ENCODE measurements around the gene TTC6. TPM values are rescaled to one million over a fixed set of nuclear protein-coding genes. Genes with fewer than 3 reads are reported as not detected.

Gene TTC6
- total RNA-seq, 1 donor, result under 0.01 TPM

GRCh38 chr14:37571391-37571790 lies 24.0 kb upstream of the TTC6 start:
- Histone ChIP-seq H3K4me2 (ENCODE audit: insufficient read depth, low read length) (no peak overlapping the region), H3K27ac (ENCODE audit: low read depth, low read length) (no peak overlapping the region), H3K4me1 (ENCODE audit: insufficient read depth, low read length) (no peaks in the 10 kb centered on the region), H3K9me3 (ENCODE audit: low read depth, low read length) (no peaks in the 10 kb centered on the region), H3K36me3 (ENCODE audit: insufficient read depth, low read length) (no peaks in the 10 kb centered on the region), H4K20me1 (ENCODE audit: insufficient read depth, low read length) (no peaks in the 10 kb centered on the region), H2AFZ (ENCODE audit: low read length) (no peak overlapping the region), H3K4me3 (ENCODE audit: insufficient read depth, low read length) (no peak overlapping the region), H3K79me2 (ENCODE audit: insufficient read depth, low read length) (no peaks in the 10 kb centered on the region), H3K27me3 (ENCODE audit: insufficient read depth, low read length) (no peaks in the 10 kb centered on the region)
- DNase-seq (ENCODE audit: insufficient read length, low spot score, missing footprints), result no peak
- TF ChIP-seq CTCF (IDR thresholded peaks at IDR 0.05; ENCODE audit: extremely low read depth, low read depth, low read length), result no peak

GRCh38 chr14:37573356-37573755 lies 22.1 kb upstream of the TTC6 start:
- Histone ChIP-seq H3K27me3 (ENCODE audit: insufficient read depth, low read length) (no peaks in the 10 kb centered on the region), H3K27ac (ENCODE audit: low read depth, low read length) (no peak overlapping the region), H3K4me2 (ENCODE audit: insufficient read depth, low read length) (no peak overlapping the region), H3K36me3 (ENCODE audit: insufficient read depth, low read length) (no peaks in the 10 kb centered on the region), H3K4me3 (ENCODE audit: insufficient read depth, low read length) (no peak overlapping the region), H4K20me1 (ENCODE audit: insufficient read depth, low read length) (no peaks in the 10 kb centered on the region), H2AFZ (ENCODE audit: low read length) (no peak overlapping the region), H3K9me3 (ENCODE audit: low read depth, low read length) (no peaks in the 10 kb centered on the region), H3K4me1 (ENCODE audit: insufficient read depth, low read length) (no peaks in the 10 kb centered on the region), H3K79me2 (ENCODE audit: insufficient read depth, low read length) (no peaks in the 10 kb centered on the region)
- TF ChIP-seq CTCF (IDR thresholded peaks at IDR 0.05; ENCODE audit: extremely low read depth, low read depth, low read length), result no peak
- DNase-seq (ENCODE audit: insufficient read length, low spot score, missing footprints), result no peak

GRCh38 chr14:37579274-37579673 lies 16.2 kb upstream of the TTC6 start:
- no peaks in the 10 kb centered on the region for H3K9me3 ChIP-seq (ENCODE audit: low read depth, low read length)
- no peak overlapping the region for H3K4me3 ChIP-seq (ENCODE audit: insufficient read depth, low read length)

GRCh38 chr14:37580146-37580545 lies 15.3 kb upstream of the TTC6 start:
- Histone ChIP-seq H3K27ac (ENCODE audit: low read depth, low read length) (no peak overlapping the region), H3K9me3 (ENCODE audit: low read depth, low read length) (no peaks in the 10 kb centered on the region), H3K27me3 (ENCODE audit: insufficient read depth, low read length) (peaks cover 33% of the 10 kb centered on the region), H3K36me3 (ENCODE audit: insufficient read depth, low read length) (no peaks in the 10 kb centered on the region), H3K4me3 (ENCODE audit: insufficient read depth, low read length) (no peak overlapping the region), H3K79me2 (ENCODE audit: insufficient read depth, low read length) (no peaks in the 10 kb centered on the region), H2AFZ (ENCODE audit: low read length) (no peak overlapping the region), H4K20me1 (ENCODE audit: insufficient read depth, low read length) (no peaks in the 10 kb centered on the region), H3K4me2 (ENCODE audit: insufficient read depth, low read length) (no peak overlapping the region), H3K4me1 (ENCODE audit: insufficient read depth, low read length) (no peaks in the 10 kb centered on the region)
- TF ChIP-seq CTCF (IDR thresholded peaks at IDR 0.05; ENCODE audit: extremely low read depth, low read depth, low read length), result no peak
- no peak for DNase-seq (ENCODE audit: insufficient read length, low spot score, missing footprints)

More at GRCh38 chr14:37579274-37579673, 16.2 kb upstream of the TTC6 start:
- H3K79me2 ChIP-seq (ENCODE audit: insufficient read depth, low read length), result no peaks in the 10 kb centered on the region
- no peaks in the 10 kb centered on the region for H4K20me1 ChIP-seq (ENCODE audit: insufficient read depth, low read length)
- H3K27me3 ChIP-seq (ENCODE audit: insufficient read depth, low read length), result peaks cover 24% of the 10 kb centered on the region
- TF ChIP-seq CTCF (IDR thresholded peaks at IDR 0.05; ENCODE audit: extremely low read depth, low read depth, low read length), result no peak
- no peak overlapping the region for H2AFZ ChIP-seq (ENCODE audit: low read length)
- H3K4me1 ChIP-seq (ENCODE audit: insufficient read depth, low read length), result no peaks in the 10 kb centered on the region
- H3K4me2 ChIP-seq (ENCODE audit: insufficient read depth, low read length), result no peak overlapping the region
- H3K27ac ChIP-seq (ENCODE audit: low read depth, low read length), result no peak overlapping the region
- H3K36me3 ChIP-seq (ENCODE audit: insufficient read depth, low read length), result no peaks in the 10 kb centered on the region
- peak; percentile 42 for DNase-seq (ENCODE audit: insufficient read length, low spot score, missing footprints)
